DND-41 (cell line): ENCODE measurements around the gene PSTPIP2.

Experiments used
- ATAC-seq: fragments of 200-7000 bp; cut with Tn5 transposase; 3 replicates; pipeline ENCODE4 v1.9.1; 2021; ENCODE audit warnings: low read depth; ENCODE audit not compliant: insufficient read depth
- DNase-seq: peaks from one replicate; pipeline ENCODE4 v3.0.0-alpha.2; 2020
- H2AFZ ChIP-seq: 2 replicates; pipeline ENCODE4 v1.6.0; 2012; ENCODE audit warnings: low read depth, low read length
- H3K27ac ChIP-seq: 2 replicates; pipeline ENCODE4 v1.5.1; 2012; ENCODE audit warnings: low read length, inconsistent platforms
- H3K27me3 ChIP-seq: fragments of 200-600 bp; sonication (generic); 2 replicates; pipeline ENCODE4 v1.6.0; 2012; ENCODE audit warnings: low read length, mild to moderate bottlenecking, inconsistent platforms; ENCODE audit not compliant: insufficient read depth, poor library complexity
- H3K36me3 ChIP-seq: 2 replicates; pipeline ENCODE4 v1.5.1; 2012; ENCODE audit warnings: low read length, inconsistent platforms; ENCODE audit not compliant: insufficient read depth
- H3K4me1 ChIP-seq: 2 replicates; pipeline ENCODE4 v1.5.1; 2012; ENCODE audit warnings: mild to moderate bottlenecking, low read length; ENCODE audit not compliant: insufficient read depth
- H3K4me2 ChIP-seq: 2 replicates; pipeline ENCODE4 v1.6.0; 2012; ENCODE audit warnings: mild to moderate bottlenecking, moderate library complexity, low read length, inconsistent platforms; ENCODE audit not compliant: insufficient read depth
- H3K4me3 ChIP-seq, 2 experiments: fragments of 200-600 bp in 1 of 2; shearing (Covaris generic) in 1 of 2; 2 replicates each; pipeline ENCODE4 v1.5.1; 2012 to 2016; ENCODE audit warnings: inconsistent platforms in 2 of 2, low read length in 2 of 2, mild to moderate bottlenecking in 2 of 2, low read depth in 1 of 2, moderate library complexity in 1 of 2
- H3K79me2 ChIP-seq: 2 replicates; pipeline ENCODE4 v1.6.0; 2012; ENCODE audit warnings: low read length, inconsistent platforms; ENCODE audit not compliant: insufficient read depth
- H3K9ac ChIP-seq: 2 replicates; pipeline ENCODE4 v1.6.0; 2012; ENCODE audit warnings: low read depth, mild to moderate bottlenecking, inconsistent platforms, low read length, moderate library complexity
- H3K9me3 ChIP-seq: 2 replicates; pipeline ENCODE4 v1.5.1; 2012; ENCODE audit warnings: low read length, moderate library complexity, mild to moderate bottlenecking, inconsistent platforms; ENCODE audit not compliant: insufficient read depth, severe bottlenecking
- H4K20me1 ChIP-seq: 2 replicates; pipeline ENCODE4 v1.6.0; 2012; ENCODE audit warnings: low read length; ENCODE audit not compliant: insufficient read depth
- EZH2 ChIP-seq: IDR thresholded peaks from 3 replicates; pipeline ENCODE4 v1.6.1; 2012; ENCODE audit warnings: borderline replicate concordance, low read depth, mild to moderate bottlenecking, moderate library complexity, low read length, inconsistent platforms; ENCODE audit not compliant: severe bottlenecking
- TF ChIP-seq, protein P1 (sequence below): IDR thresholded peaks from 2 replicates; pipeline ENCODE4 v1.5.1; 2012; ENCODE audit warnings: borderline replicate concordance, low read length, moderate library complexity, mild to moderate bottlenecking; ENCODE audit not compliant: poor library complexity, severe bottlenecking; ENCODE audit errors: extremely low read depth

PSTPIP2 gene

DNA sequence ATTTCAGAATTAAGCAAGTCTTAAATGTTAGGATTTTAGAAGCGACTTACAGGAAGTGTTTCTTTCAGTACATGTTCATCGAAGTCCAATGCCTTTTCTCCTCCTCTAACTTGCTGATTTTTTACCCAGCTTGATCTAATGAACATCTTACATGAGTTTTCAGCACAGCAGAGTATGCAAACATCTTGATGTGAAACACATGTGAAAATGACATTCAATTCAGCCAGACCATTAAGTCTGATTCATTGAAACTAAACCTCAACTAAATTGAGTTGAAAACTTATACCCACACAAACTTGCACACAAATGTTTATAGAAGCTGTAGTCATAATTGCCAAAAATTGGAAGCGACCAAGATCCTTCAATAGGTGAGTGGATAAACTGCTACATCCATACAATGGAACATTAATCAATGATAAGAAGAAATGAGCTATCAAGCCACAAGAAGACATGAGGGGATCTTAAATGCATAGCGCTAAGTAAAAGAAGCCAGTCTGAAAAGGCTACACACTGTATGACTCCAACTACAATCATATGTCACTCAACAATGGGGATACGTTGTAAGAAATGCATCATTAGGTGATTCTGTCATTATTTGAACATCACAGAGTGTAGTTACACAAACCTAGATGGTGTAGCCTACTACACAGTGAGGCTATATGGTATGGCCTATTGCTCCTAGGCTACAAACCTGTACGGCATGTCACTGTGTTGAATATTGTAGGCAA lies 18.5 kb downstream of the PSTPIP2 start:
- H3K27ac ChIP-seq = no peak overlapping the region
- ATAC-seq = no peak
- no peak overlapping the region for H3K4me2 ChIP-seq

DNA sequence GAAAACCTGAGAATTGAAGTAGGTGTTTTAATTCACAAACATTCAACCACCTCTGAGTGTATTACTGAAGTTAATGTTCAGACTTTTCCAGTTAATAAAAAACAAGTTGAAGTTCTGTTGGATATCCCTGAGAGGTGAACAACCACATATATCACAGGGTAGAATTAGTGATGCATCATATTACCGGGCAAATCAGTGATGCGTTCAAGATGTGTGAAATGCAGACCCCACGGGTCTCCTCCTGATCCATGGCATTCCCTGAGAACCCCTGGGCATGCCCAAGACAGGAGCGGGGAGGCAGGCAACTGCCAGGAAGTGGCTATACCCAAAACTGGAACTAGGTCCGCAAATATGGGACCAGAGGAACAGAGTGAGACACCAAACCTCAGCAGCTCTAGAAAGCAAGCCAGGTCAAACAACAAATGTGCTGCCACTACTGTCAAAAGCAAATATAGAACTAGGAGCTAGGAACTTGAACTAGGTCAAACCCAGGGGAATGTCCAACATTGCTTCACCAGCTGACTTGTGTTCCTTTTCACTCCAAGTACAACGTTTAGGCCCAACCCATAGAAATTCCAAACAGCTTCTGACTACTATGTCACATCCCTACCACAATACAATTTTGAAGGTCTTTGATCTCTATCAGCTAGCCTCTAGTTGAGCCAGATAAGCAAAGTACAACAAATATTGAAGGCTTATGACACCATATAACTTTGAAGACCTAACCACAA lies 20.2 kb downstream of the PSTPIP2 start:
- ATAC-seq = no peak
- TF ChIP-seq EZH2 = no peak
- TF ChIP-seq, protein P1, sequence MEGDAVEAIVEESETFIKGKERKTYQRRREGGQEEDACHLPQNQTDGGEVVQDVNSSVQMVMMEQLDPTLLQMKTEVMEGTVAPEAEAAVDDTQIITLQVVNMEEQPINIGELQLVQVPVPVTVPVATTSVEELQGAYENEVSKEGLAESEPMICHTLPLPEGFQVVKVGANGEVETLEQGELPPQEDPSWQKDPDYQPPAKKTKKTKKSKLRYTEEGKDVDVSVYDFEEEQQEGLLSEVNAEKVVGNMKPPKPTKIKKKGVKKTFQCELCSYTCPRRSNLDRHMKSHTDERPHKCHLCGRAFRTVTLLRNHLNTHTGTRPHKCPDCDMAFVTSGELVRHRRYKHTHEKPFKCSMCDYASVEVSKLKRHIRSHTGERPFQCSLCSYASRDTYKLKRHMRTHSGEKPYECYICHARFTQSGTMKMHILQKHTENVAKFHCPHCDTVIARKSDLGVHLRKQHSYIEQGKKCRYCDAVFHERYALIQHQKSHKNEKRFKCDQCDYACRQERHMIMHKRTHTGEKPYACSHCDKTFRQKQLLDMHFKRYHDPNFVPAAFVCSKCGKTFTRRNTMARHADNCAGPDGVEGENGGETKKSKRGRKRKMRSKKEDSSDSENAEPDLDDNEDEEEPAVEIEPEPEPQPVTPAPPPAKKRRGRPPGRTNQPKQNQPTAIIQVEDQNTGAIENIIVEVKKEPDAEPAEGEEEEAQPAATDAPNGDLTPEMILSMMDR = no peak
- Histone ChIP-seq H3K36me3 (no peaks in the 10 kb centered on the region), H3K9ac (no peak overlapping the region), H3K27me3 (no peaks in the 10 kb centered on the region), H3K79me2 (no peaks in the 10 kb centered on the region), H3K4me3 (no peak overlapping the region), H3K4me2 (no peak overlapping the region), H4K20me1 (no peaks in the 10 kb centered on the region), H3K4me1 (peaks cover 30% of the 10 kb centered on the region), H3K27ac (no peak overlapping the region), H3K9me3 (no peaks in the 10 kb centered on the region), H2AFZ (no peak overlapping the region)
- no peak for DNase-seq

More for the DNA sequence above, 18.5 kb downstream of the PSTPIP2 start:
- no peaks in the 10 kb centered on the region for H3K36me3 ChIP-seq
- H2AFZ ChIP-seq = no peak overlapping the region
- no peaks in the 10 kb centered on the region for H3K27me3 ChIP-seq
- TF ChIP-seq, protein P1 = no peak
- TF ChIP-seq EZH2 = no peak
- H3K4me1 ChIP-seq = peaks cover 32% of the 10 kb centered on the region
- H3K4me3 ChIP-seq = no peak overlapping the region
- no peaks in the 10 kb centered on the region for H3K9me3 ChIP-seq
- DNase-seq = no peak
- no peaks in the 10 kb centered on the region for H3K79me2 ChIP-seq
- no peak overlapping the region for H3K9ac ChIP-seq
- H4K20me1 ChIP-seq = no peaks in the 10 kb centered on the region

DNA sequence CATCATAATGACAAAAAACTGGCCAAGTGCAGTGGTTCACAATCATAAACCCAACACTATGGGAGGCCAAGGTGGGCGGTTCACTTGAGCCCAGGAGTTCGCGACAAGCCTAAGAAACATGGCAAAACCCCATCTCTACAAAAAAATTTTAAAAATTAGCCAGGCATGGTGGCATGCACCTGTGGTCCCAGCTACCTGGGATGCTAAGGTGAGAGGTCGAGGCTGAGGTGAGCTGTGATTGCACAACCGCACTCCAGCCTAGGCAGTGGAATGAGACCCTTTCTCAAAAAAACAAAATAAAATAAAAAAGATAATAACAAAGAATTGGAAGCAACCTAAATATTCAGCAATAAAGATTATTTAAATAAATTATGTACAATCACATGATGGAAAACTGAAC lies 21.8 kb downstream of the PSTPIP2 start:
- H3K9me3 ChIP-seq = no peaks in the 10 kb centered on the region
- H3K4me1 ChIP-seq = peaks cover 13% of the 10 kb centered on the region
- no peak for ATAC-seq
- H3K79me2 ChIP-seq = no peaks in the 10 kb centered on the region
- H2AFZ ChIP-seq = no peak overlapping the region
- no peak overlapping the region for H3K27ac ChIP-seq
- TF ChIP-seq, protein P1 = no peak
- no peak for TF ChIP-seq EZH2
- no peak for DNase-seq
- H3K9ac ChIP-seq = no peak overlapping the region
- no peaks in the 10 kb centered on the region for H4K20me1 ChIP-seq
- H3K27me3 ChIP-seq = no peaks in the 10 kb centered on the region
- H3K36me3 ChIP-seq = no peaks in the 10 kb centered on the region
- no peak overlapping the region for H3K4me2 ChIP-seq
- H3K4me3 ChIP-seq = no peak overlapping the region
